ENCODE data around the gene FAM209A.

DNA sequence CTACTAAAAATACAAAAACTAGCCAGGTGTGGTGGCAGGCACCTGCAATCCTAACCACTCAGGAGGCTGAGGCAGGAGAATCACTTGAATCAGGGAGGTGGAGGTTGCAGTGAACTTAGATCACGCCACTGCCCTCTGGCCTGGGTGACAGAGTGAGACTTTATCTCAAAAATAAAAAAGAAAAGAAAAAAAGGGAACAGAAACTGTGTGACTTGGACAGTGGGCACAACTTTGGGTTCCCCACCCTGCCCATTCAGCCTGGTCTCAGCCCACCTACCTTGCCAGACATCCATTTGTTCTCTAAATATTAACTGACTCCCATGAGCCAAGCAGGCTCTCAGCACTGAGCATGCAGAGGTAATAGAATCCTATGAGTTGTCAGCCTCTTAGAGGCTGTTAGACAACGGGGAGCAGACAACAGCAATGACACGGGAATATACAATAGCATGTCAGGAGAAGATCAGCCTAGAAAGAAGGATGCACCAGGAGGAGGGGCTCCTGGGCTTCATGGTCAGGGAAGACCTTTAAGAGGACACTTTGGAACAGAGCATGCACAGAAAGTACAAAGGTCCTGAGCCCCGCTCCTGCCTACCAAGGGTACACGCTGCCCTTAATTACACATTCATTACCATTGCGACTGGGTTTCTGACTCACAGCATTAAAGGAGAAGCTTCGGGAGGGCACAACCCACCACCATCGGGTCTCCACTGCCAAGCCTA lies 28.5 kb downstream of the FAM209A start:
- TF ChIP-seq, protein P1, sequence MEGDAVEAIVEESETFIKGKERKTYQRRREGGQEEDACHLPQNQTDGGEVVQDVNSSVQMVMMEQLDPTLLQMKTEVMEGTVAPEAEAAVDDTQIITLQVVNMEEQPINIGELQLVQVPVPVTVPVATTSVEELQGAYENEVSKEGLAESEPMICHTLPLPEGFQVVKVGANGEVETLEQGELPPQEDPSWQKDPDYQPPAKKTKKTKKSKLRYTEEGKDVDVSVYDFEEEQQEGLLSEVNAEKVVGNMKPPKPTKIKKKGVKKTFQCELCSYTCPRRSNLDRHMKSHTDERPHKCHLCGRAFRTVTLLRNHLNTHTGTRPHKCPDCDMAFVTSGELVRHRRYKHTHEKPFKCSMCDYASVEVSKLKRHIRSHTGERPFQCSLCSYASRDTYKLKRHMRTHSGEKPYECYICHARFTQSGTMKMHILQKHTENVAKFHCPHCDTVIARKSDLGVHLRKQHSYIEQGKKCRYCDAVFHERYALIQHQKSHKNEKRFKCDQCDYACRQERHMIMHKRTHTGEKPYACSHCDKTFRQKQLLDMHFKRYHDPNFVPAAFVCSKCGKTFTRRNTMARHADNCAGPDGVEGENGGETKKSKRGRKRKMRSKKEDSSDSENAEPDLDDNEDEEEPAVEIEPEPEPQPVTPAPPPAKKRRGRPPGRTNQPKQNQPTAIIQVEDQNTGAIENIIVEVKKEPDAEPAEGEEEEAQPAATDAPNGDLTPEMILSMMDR (conservative IDR thresholded peaks at IDR 0.05; ENCODE audit: low read length): no peak
- TF ChIP-seq EZH2phosphoT487 (IDR thresholded peaks at IDR 0.05; ENCODE audit: borderline replicate concordance, low read depth, low read length): no peak
